ENCODE data around the gene FAM3C.
A peak's percentile ranks its signal among the peaks of the same experiment; 100 is the strongest.
"Not testable (repeated sequence)": the region's sequence is repeated elsewhere in the genome, so short reads cannot be mapped to it uniquely, and the experiment has no call there.

Gene FAM3C

GRCh38 chr7:121336579-121336978, 59.5 kb downstream of the FAM3C start:
- intact Hi-C loops (cut with DNase I): no loop called here
- no peak for DNase-seq

GRCh38 chr7:121334875-121335648, 61.0 kb downstream of the FAM3C start:
- intact Hi-C loops (cut with DNase I): no loop called here
- DNase-seq: no peak

GRCh38 chr7:121334376-121334775, 61.7 kb downstream of the FAM3C start:
- no peak for DNase-seq
- intact Hi-C loops (cut with DNase I): no loop called here

- intact Hi-C loops (cut with DNase I): no loop called here
- peak in 1 of 10 donors; percentile 64 for DNase-seq
Observed at GRCh38 chr7:121331574-121331973, 64.5 kb downstream of the FAM3C start.

- intact Hi-C loops (cut with DNase I): no loop called here
Observed at GRCh38 chr7:121331048-121331447, 65.1 kb downstream of the FAM3C start.

GRCh38 chr7:121330053-121330833, 65.9 kb downstream of the FAM3C start:
- peak in 2 of 10 donors; percentile 50 to 75 for DNase-seq

More at GRCh38 chr7:121331048-121331447, 65.1 kb downstream of the FAM3C start:
- DNase-seq: no peak

GRCh38 chr7:121329191-121330052, 66.7 kb downstream of the FAM3C start:
- intact Hi-C loops (cut with DNase I): no loop called here
- DNase-seq: peak in 6 of 10 donors; percentile 15 to 87 (median 58)

More at GRCh38 chr7:121330053-121330833, 65.9 kb downstream of the FAM3C start:
- intact Hi-C loops (cut with DNase I): no loop called here

- intact Hi-C loops (cut with DNase I): no loop called here
- DNase-seq: peak in 8 of 10 donors; percentile 20 to 88 (median 36)
Observed at GRCh38 chr7:121328508-121329190, 67.5 kb downstream of the FAM3C start, which contains the start of gene WNT16. TSS of gene WNT16 (plus strand) at chr7:121329000. CDS start at chr7:121329293, 293 bp downstream.

- intact Hi-C loops (cut with DNase I): no loop called here
- no peak for DNase-seq
Observed at GRCh38 chr7:121327671-121328070, 68.4 kb downstream of the FAM3C start.

GRCh38 chr7:121323515-121324302, 72.4 kb downstream of the FAM3C start:
- intact Hi-C loops (cut with DNase I): no loop called here
- no peak for DNase-seq

GRCh38 chr7:121322460-121322859, 73.6 kb downstream of the FAM3C start:
- intact Hi-C loops (cut with DNase I): no loop called here
- DNase-seq: no peak

GRCh38 chr7:121315170-121315569, 80.9 kb downstream of the FAM3C start:
- DNase-seq; intact Hi-C loops (cut with DNase I): not testable (repeated sequence)

GRCh38 chr7:121313793-121314676, 82.1 kb downstream of the FAM3C start:
- intact Hi-C loops (cut with DNase I): no loop called here
- no peak for DNase-seq

- intact Hi-C loops (cut with DNase I): no loop called here
- no peak for DNase-seq
Observed at GRCh38 chr7:121313220-121313792, 82.8 kb downstream of the FAM3C start.

- DNase-seq: no peak
- intact Hi-C loops (cut with DNase I): no loop called here
Observed at GRCh38 chr7:121307021-121307574, 89.0 kb downstream of the FAM3C start.

GRCh38 chr7:121306565-121306964, 89.5 kb downstream of the FAM3C start:
- intact Hi-C loops (cut with DNase I): no loop called here
- no peak for DNase-seq

GRCh38 chr7:121305109-121305508, 91.0 kb downstream of the FAM3C start:
- intact Hi-C loops (cut with DNase I): no loop called here
- no peak for DNase-seq

Data from posterior cingulate gyrus (tissue), 11 donors.